H1 (cell line): ENCODE measurements around the gene ZBTB9.
A peak's percentile ranks its signal among the peaks of the same experiment; 100 is the strongest.

Source experiments
- EZH2 ChIP-seq: fragments of 200-600 bp; sonication (generic); IDR thresholded peaks from 2 replicates; pipeline ENCODE4 v1.7.1; 2012; ENCODE audit warnings: low read depth, mild to moderate bottlenecking, moderate library complexity, low read length, inconsistent platforms; ENCODE audit not compliant: severe bottlenecking
- JUND ChIP-seq: IDR thresholded peaks from 2 replicates; pipeline ENCODE4 v1.6.1; 2011; ENCODE audit warnings: mild to moderate bottlenecking, improper control_type of control experiment, low read length
- KDM5A ChIP-seq: fragments of 200-600 bp; IDR thresholded peaks from 2 replicates; pipeline ENCODE4 v1.7.1; 2012; ENCODE audit warnings: mild to moderate bottlenecking, low read length, inconsistent platforms, mixed read lengths
- PHF8 ChIP-seq: fragments of 200-600 bp; sonication (generic); conservative IDR thresholded peaks from 2 replicates; pipeline ENCODE4 v1.7.1; 2012; ENCODE audit warnings: low read depth, mild to moderate bottlenecking, inconsistent platforms, low read length, moderate library complexity
- POLR2AphosphoS5 ChIP-seq: IDR thresholded peaks from 2 replicates; pipeline ENCODE4 v1.6.1; 2011; ENCODE audit warnings: low read depth, low read length
- RFX5 ChIP-seq: IDR thresholded peaks from 2 replicates; pipeline ENCODE4 v1.6.1; 2011; ENCODE audit warnings: low read depth, low read length, improper control_type of control experiment, borderline replicate concordance
- RNF2 ChIP-seq: fragments of 200-900, 300-1000 bp; sonication (generic); IDR thresholded peaks from 2 replicates; pipeline ENCODE4 v1.7.1; 2016; ENCODE audit warnings: borderline replicate concordance, low read depth, mild to moderate bottlenecking, antibody characterized with exemption, low read length; ENCODE audit not compliant: poor library complexity, severe bottlenecking; ENCODE audit errors: missing control alignments
- RXRA ChIP-seq: IDR thresholded peaks from 2 replicates; pipeline ENCODE4 v1.6.1; 2011; ENCODE audit warnings: low read depth, mild to moderate bottlenecking, low read length, moderate library complexity; ENCODE audit not compliant: insufficient read depth
- SIX5 ChIP-seq: IDR thresholded peaks from 2 replicates; pipeline ENCODE4 v1.6.1; 2011; ENCODE audit warnings: mild to moderate bottlenecking, low read depth, low read length
- SRF ChIP-seq: IDR thresholded peaks from 2 replicates; pipeline ENCODE4 v1.6.1; 2011; ENCODE audit warnings: mild to moderate bottlenecking, low read depth, low read length, moderate library complexity
- SUZ12 ChIP-seq: fragments of 200-600 bp; sonication (generic); IDR thresholded peaks from 2 replicates; pipeline ENCODE4 v1.6.1; 2012; ENCODE audit warnings: mild to moderate bottlenecking, inconsistent platforms, low read length, moderate library complexity, mixed read lengths
- TAF1 ChIP-seq: IDR thresholded peaks from 2 replicates; pipeline ENCODE4 v1.6.1; 2011; ENCODE audit warnings: mild to moderate bottlenecking, low read depth, low read length
- TF ChIP-seq, protein P1 (sequence below), 3 experiments: IDR thresholded peaks; 1 replicate in 2 of 3; 2 replicates in 1 of 3; pipeline versions ENCODE4 v1.5.1 to v1.6.1; 2011; ENCODE audit warnings: low read length in 3 of 3, mild to moderate bottlenecking in 3 of 3, inconsistent platforms in 2 of 3, low read depth in 1 of 3, moderate library complexity in 1 of 3; ENCODE audit not compliant: insufficient read depth in 1 of 3; ENCODE audit errors: control extremely low read depth in 1 of 3

DNA sequence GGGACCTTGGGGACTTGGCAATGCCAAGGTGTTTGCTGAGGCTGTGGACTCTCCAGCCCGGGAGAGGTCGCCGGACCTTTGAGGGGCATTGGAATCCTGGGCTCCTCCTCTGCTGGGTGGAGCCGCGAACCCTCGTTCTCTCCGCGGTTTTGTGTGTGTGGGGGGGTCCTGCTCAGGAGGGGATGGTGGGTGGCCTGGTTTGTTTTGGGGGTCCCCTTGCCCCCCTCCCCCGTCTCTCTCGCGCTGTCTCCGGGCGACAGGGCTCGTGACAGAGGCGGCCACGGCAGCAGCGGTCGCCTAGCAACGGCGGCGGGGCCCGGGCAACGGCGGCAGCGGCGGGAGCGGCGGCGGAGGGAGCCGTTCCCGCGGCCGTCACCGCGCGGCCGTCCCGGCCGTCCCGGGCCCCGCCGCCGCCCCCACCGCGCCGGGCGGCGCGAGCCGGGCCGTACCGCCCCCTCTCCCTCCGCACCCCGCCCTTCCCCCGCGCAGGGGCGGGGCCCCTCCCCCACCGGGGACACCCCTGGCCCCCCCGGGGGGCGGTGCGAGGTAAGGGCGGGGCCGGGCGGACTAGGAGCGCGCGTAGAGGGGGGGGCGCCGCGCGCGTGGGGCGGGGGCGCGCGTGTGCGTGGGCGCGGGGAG lies 26.7 kb upstream of the ZBTB9 start:
- no peak for TF ChIP-seq SUZ12
- no peak for TF ChIP-seq KDM5A
- no peak for TF ChIP-seq TAF1
- TF ChIP-seq PHF8 = no peak
- TF ChIP-seq, protein P1, sequence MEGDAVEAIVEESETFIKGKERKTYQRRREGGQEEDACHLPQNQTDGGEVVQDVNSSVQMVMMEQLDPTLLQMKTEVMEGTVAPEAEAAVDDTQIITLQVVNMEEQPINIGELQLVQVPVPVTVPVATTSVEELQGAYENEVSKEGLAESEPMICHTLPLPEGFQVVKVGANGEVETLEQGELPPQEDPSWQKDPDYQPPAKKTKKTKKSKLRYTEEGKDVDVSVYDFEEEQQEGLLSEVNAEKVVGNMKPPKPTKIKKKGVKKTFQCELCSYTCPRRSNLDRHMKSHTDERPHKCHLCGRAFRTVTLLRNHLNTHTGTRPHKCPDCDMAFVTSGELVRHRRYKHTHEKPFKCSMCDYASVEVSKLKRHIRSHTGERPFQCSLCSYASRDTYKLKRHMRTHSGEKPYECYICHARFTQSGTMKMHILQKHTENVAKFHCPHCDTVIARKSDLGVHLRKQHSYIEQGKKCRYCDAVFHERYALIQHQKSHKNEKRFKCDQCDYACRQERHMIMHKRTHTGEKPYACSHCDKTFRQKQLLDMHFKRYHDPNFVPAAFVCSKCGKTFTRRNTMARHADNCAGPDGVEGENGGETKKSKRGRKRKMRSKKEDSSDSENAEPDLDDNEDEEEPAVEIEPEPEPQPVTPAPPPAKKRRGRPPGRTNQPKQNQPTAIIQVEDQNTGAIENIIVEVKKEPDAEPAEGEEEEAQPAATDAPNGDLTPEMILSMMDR (IDR thresholded peaks at IDR 0.05; ENCODE audit: control extremely low read depth in 1 of 3, insufficient read depth in 1 of 3, low read depth in 1 of 3, low read length in 3 of 3) = peak in 1 of 3 experiments; percentile 27; a peak in 1 of 4 replicates
- no peak for TF ChIP-seq SIX5
- TF ChIP-seq POLR2AphosphoS5 = no peak
- no peak for TF ChIP-seq RNF2
- TF ChIP-seq JUND = no peak
- TF ChIP-seq SRF = no peak
- no peak for TF ChIP-seq EZH2
- no peak for TF ChIP-seq RXRA
- no peak for TF ChIP-seq RFX5
